Astrocyte (in vitro differentiated cells and primary cell): ENCODE measurements around the gene MMP19.

Experiments
- CTCF ChIP-seq: IDR thresholded peaks from 2 replicates; pipeline ENCODE4 v1.5.1; 2011; ENCODE audit warnings: low read depth, mild to moderate bottlenecking, inconsistent platforms, low read length, moderate library complexity; ENCODE audit not compliant: insufficient read depth
- EZH2 ChIP-seq: IDR thresholded peaks from 2 replicates; pipeline ENCODE4 v1.6.1; 2012; ENCODE audit warnings: mild to moderate bottlenecking, low read length, inconsistent platforms; ENCODE audit not compliant: insufficient read depth

DNA sequence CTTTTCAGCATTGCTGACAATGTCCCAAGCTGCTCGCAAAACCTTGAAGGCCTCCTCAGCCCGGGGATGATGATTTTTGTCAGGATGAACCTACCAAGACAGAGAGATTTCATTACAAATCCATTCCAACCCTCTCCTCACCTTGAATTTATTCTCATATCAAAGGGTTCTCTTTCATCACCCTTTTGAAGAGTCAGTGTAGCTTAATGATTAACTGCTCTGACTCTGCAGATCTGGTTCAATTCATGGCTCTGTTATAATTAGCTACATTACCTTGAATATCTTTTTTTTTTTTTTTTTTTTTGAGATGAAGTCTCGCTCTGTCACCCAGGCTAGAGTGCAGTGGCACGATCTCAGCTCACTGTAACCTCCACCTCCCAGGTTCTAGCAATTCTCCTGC, 19.3 kb downstream of the MMP19 start:
- TF ChIP-seq EZH2 (no peak), CTCF (no peak)
